Central memory CD4-positive, alpha-beta T cell (primary cell): Measurements from ENCODE around the gene STAP1.
"Not testable (repeated sequence)": the region's sequence is repeated elsewhere in the genome, so short reads cannot be mapped to it uniquely, and the experiment has no call there.

Experiments
- DNase-seq: peaks from one replicate; pipeline ENCODE4 v3.0.0; 2022
- total RNA-seq, 3 experiments: gene quantifications; one replicate each; lab custom pipeline; 2026; lab: John Stamatoyannopoulos, UW

The STAP1 gene
- total RNA-seq: 2.7 to 3.3 (median 2.9) reads per million in 3 experiments

- DNase-seq: peak; percentile 56
Measured at GRCh38 chr4:67558493-67558892, at the start of gene STAP1. STAP1 (plus strand) TSS chr4:67558727; CDS start chr4:67558810, 83 bp downstream.

DNA sequence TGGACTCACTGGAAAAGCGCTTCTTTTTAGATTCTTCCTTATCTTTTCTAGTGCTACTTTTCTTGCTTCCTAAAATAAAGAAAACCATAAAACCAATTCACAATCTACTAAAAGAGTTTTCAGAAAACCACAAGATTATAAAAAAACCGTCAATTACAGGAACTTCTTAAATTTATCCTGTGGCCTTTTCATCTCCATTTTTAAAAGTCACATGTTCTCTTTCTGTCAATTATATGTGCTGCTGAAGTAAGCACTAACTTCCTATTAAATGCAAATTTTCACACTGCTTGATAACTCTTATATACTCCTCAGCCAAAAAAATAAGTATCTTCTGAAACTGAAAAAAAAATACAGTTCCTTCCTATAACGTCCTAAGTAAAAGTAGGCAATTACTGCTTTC lies 46.0 kb upstream of the STAP1 start:
- DNase-seq: no peak

GRCh38 chr4:67520141-67520540 lies 38.4 kb upstream of the STAP1 start:
- DNase-seq: no peak

- DNase-seq: no peak
Measured at GRCh38 chr4:67521506-67521905, 37.0 kb upstream of the STAP1 start.

GRCh38 chr4:67522230-67522629 lies 36.3 kb upstream of the STAP1 start:
- DNase-seq: no peak

- peak; percentile 25 for DNase-seq
Measured at GRCh38 chr4:67522851-67523671, 35.5 kb upstream of the STAP1 start.

DNA sequence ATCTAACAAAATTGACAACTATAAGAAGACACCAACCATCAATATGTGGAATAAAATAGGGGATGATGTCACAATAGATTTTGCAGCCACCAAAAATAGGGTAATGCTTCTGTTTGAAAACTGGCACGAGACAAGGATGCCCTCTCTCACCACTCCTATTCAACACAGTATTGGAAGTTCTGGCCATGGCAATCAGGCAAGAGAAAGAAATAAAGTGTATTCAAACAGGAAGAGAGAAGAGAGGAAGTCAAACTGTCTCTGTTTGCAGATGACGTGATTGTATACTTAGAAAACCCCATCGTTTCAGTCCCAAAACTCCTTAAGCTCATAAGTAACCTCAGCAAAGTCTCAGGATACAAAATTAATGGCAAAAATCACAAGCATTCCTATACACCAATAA lies 34.4 kb upstream of the STAP1 start:
- not testable (repeated sequence) for DNase-seq

GRCh38 chr4:67531379-67531962 lies 27.1 kb upstream of the STAP1 start:
- no peak for DNase-seq

- not testable (repeated sequence) for DNase-seq
Measured at GRCh38 chr4:67532397-67532796, 26.1 kb upstream of the STAP1 start.

DNA sequence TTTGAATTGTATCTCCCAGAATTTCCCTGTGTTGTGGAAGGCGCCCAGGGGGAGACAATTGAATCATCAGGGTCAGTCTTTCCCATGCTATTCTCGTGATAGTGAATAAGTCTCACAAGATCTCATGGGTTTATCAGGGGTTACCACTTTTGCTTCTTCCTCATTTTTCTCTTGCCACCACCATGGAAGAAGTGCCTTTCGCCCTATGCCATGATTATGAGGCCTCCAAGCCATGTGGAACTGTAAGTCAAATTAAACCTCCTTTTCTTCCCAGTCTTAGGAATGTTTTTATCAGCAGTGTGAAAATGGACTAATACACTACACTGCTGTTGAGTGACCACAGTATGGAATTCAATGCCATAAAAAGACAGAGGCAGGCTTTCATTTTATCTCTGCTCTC lies 25.4 kb upstream of the STAP1 start:
- DNase-seq: no peak

DNA sequence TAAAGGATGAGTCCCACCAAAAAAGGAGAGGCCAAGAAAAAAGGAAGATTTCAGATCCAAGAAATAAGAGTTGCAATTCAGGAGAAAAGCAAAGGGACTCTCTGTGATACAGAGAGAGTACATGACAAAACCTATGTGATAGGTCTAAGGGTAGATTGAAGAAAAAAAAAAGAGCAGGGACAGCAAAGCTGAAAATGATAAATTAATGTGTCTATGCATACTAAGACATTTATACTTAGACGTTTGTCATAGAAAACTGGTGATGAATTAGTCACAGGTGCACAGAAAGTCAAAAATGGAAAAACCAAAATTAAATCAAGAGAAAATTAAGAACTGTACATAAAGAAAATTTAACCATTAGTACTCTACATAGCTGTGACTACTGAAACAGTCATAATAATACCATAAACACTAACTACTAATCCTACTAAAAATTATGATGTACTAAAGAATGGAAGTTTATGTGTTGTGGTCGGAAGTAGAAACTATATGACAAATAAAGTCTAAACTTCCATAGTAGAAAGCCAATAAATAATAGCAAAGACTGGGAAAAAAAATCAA lies 23.2 kb upstream of the STAP1 start:
- DNase-seq: no peak

DNA sequence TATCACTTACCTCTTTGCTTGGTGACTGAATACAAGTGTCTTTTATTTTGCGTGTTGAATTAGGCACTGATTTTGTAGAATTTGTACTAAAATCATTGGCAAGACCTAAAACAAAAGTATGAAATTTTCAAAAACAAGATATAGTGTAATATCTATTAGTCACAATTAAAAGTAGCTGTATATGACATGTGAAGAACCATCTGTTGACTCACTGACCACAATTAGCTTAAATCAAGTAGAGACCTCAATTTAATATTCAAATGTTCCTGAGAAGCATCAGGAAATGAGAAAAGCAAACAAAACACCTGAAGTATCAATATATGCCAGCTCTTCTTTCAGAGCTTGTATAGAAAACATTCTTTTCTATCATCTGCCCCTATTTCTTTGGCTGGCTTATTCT lies 18.7 kb upstream of the STAP1 start:
- DNase-seq: no peak

GRCh38 chr4:67542076-67542475 lies 16.5 kb upstream of the STAP1 start:
- no peak for DNase-seq

DNA sequence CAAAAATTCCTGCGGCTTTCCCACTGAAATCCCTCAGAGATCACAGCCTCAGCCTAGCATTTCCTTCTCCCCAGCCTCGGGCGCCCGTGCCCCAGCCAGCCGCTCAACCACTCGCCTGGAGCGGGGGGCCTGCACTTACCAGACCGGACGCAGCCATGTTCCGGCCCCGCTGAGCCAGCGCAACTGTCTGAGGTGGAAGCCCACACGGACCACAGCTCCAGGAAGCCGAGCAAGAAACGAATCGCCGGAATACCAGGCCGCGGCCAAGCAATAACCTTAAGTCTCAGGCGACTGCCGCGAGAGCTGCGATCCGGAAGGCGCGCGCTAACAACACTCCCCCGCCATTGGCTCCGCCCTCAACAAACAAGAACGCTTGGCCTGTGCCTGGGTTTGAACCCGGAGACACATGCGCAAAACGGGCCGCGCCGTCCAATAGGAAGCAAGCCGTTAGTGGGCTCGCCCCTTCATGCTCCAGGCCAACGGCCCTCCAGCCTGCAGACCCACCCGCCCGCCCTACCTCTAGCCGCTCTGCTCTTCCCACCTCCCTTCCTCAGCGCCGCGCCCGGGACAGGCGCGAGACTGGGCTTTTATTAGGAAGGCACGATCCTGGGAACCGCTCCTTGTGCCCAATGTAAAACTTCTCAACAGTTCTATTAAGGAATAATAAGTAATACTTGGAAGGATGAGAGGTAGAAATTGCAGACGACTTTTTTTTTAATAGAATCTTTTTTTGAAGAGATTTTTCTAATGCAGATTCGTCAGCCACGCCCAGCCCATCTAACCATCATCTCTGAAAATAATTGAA lies 13.1 kb upstream of the STAP1 start, which contains the start of gene CENPC:
CENPC (minus strand) TSS at position 305 of the 805 bp plus-strand sequence; CDS start at position 157, 148 bp downstream.
- peak; percentile 88 for DNase-seq

- DNase-seq: no peak
Measured at GRCh38 chr4:67546004-67546356, 12.5 kb upstream of the STAP1 start.

DNA sequence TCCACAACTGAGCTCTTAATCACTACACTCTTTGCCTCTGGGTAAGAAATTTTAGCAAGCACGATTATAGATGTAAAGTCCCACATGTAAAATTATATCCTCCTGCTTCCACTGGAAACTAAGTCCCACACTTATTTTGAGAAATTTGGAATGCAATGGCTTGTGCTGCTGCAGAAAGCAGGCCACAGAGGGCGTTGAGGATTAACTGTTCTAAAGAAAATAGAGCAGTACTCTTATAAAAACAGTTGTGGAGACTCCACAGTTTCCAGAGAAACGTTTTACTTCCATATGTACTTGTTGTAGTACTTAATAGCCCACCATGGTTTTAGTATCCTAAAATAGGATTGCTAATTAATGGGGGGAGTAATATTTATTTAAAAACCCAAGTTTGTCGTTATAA lies 11.6 kb upstream of the STAP1 start:
- no peak for DNase-seq

DNA sequence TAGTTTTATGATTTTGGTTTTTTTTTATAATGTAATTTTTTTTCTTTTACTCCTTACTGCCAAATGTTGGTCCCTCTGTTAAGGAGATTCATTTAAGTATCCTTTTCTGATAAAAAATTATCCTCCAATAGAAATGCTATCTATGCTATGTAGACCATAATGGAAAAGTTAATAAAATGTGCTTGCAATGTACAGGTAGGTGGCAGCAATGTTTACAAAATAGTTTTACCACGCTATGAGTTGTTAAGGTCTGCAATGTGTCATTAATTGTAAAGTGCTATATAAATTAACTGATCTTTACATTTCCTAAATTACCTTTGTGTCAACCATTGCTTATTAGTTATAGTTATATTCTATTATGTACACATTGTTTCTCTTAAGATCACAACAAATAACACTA lies 9.4 kb upstream of the STAP1 start:
- peak; percentile 28 for DNase-seq

- no peak for DNase-seq
Measured at GRCh38 chr4:67550451-67550850, 8.1 kb upstream of the STAP1 start.

- DNase-seq: no peak
Measured at GRCh38 chr4:67550857-67551256, 7.7 kb upstream of the STAP1 start.

- DNase-seq: not testable (repeated sequence)
Measured at GRCh38 chr4:67552146-67552792, 6.3 kb upstream of the STAP1 start.

GRCh38 chr4:67554096-67554495 lies 4.4 kb upstream of the STAP1 start:
- no peak for DNase-seq

DNA sequence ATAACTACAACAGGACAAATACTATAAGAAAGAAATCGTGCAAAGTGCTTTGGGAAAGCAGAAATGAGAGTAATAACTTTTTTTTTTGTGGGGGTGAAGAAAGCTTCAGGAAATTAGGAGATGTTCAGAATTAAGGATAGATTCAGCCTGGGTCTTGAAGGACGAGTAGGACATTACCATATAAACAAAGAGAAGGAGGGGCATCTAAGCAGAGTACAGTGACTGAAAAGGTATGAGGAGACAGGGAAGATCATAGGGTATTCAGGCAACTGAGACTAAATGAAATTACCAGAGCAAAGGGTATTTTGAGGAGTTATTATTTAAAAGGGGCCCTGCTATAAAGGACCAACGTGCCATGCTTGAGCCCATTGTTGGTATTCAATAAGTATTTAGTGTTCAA lies 3.1 kb upstream of the STAP1 start:
- DNase-seq: no peak

DNA sequence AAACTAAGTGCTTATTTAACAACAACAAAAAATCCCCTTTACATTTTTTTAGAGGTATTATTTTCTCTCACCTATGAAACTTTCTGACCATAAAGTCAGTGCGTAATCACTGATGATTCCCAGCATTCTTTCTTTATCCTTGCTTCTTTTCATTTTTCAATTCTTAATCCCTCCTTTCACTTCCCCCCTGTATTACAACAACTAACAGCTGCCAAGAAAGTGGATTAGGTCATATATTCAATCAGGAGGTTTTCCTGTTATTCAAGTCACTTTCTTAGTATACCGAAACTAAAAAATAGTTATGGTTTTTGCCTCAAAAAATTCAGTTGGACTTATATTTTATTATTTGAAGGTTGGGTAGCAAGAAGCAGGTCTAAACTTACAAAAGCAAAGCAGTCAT lies 2.1 kb upstream of the STAP1 start:
- no peak for DNase-seq
